Measurements from ENCODE around the gene PPFIA3.

DNA sequence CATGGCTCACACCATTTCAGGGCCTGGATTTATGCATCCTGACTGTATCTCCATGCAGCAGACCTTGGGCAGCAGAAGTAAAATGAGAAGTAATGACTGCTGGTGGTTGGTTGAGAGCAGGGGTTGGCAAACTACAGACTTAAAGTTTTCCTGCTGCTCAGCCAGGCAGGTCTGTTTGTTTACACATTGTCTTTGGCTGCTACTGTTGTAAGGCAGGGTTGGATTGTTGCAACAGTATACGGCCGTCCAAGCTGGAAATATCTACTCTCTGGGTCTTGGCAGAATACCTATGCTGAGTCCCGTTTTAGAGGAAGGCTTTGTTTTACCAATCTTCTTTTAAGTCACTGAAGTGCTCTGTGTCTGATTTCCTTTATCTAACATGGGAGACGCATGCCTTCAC lies 20.5 kb upstream of the PPFIA3 start:
- TF ChIP-seq CTCF (conservative IDR thresholded peaks at IDR 0.05 in 1 of 2, IDR thresholded peaks at IDR 0.05 in 1 of 2; ENCODE audit: low read depth in 1 of 2, low read length in 2 of 2) (no peak), EZH2 (IDR thresholded peaks at IDR 0.05; ENCODE audit: low read length, missing control alignments) (no peak)

Data from fibroblast of lung (primary cell).